PFSK-1 (cell line): Measurements from ENCODE around the gene C1QL4.

Experiments
- FOXP2 ChIP-seq: optimal IDR thresholded peaks from 2 replicates; pipeline ENCODE3; 2011; ENCODE audit warnings: borderline replicate concordance, control low read depth, inconsistent platforms; ENCODE audit not compliant: insufficient read depth; ENCODE audit errors: extremely low read length, extremely low read depth
- POLR2AphosphoS5 ChIP-seq: IDR thresholded peaks from 2 replicates; pipeline ENCODE4 v1.6.1; 2012; ENCODE audit warnings: low read depth, mild to moderate bottlenecking, control low read depth, low read length, moderate library complexity
- SIN3A ChIP-seq: IDR thresholded peaks from 2 replicates; pipeline ENCODE4 v1.6.1; 2012; ENCODE audit warnings: mild to moderate bottlenecking, low read length, moderate library complexity, borderline replicate concordance; ENCODE audit not compliant: insufficient read depth
- TAF1 ChIP-seq: IDR thresholded peaks from 2 replicates; pipeline ENCODE4 v1.6.1; 2012; ENCODE audit warnings: low read length, control low read depth, borderline replicate concordance; ENCODE audit not compliant: insufficient read depth
- TF ChIP-seq, protein P1 (sequence below), 2 experiments: IDR thresholded peaks; 2 replicates each; pipeline versions ENCODE4 v1.6.1 to v1.8.0; 2011 to 2012; ENCODE audit warnings: low read depth in 2 of 2, low read length in 2 of 2, control low read depth in 1 of 2, inconsistent platforms in 1 of 2, mild to moderate bottlenecking in 1 of 2, moderate library complexity in 1 of 2; ENCODE audit not compliant: insufficient read depth in 1 of 2

Gene C1QL4

DNA sequence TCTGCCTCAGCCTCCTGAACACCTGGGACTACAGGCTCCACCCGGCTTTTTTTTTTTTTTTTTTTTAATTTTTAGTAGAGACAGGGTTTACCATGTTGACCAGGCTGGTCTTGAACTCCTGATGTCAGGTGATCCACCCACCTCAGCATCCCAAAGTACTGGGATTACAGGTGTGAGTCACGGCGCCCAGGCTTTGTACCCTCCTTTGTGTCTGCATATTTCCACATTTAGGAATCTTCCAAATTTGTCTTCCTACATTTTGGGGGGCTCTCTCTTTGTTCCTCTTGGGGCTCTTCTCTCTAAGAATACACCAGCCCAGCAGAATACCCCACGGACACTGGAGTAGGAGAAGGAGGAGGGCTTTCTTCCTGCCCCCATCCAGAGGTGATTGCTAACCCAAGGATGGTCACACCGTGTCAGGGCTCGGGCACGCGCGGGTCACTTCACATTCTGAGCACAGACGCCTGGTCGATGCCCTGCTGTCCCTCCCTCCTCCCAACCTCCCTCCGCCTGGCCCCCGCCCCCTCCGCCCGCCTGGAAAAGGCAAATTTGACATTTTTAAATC, 7.6 kb upstream of the C1QL4 start:
- TF ChIP-seq SIN3A (no peak), POLR2AphosphoS5 (no peak), FOXP2 (no peak), TAF1 (no peak)
- TF ChIP-seq, protein P1, sequence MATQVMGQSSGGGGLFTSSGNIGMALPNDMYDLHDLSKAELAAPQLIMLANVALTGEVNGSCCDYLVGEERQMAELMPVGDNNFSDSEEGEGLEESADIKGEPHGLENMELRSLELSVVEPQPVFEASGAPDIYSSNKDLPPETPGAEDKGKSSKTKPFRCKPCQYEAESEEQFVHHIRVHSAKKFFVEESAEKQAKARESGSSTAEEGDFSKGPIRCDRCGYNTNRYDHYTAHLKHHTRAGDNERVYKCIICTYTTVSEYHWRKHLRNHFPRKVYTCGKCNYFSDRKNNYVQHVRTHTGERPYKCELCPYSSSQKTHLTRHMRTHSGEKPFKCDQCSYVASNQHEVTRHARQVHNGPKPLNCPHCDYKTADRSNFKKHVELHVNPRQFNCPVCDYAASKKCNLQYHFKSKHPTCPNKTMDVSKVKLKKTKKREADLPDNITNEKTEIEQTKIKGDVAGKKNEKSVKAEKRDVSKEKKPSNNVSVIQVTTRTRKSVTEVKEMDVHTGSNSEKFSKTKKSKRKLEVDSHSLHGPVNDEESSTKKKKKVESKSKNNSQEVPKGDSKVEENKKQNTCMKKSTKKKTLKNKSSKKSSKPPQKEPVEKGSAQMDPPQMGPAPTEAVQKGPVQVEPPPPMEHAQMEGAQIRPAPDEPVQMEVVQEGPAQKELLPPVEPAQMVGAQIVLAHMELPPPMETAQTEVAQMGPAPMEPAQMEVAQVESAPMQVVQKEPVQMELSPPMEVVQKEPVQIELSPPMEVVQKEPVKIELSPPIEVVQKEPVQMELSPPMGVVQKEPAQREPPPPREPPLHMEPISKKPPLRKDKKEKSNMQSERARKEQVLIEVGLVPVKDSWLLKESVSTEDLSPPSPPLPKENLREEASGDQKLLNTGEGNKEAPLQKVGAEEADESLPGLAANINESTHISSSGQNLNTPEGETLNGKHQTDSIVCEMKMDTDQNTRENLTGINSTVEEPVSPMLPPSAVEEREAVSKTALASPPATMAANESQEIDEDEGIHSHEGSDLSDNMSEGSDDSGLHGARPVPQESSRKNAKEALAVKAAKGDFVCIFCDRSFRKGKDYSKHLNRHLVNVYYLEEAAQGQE (IDR thresholded peaks at IDR 0.05; ENCODE audit: insufficient read depth in 1 of 2, low read depth in 2 of 2, low read length in 2 of 2) = no peak

DNA sequence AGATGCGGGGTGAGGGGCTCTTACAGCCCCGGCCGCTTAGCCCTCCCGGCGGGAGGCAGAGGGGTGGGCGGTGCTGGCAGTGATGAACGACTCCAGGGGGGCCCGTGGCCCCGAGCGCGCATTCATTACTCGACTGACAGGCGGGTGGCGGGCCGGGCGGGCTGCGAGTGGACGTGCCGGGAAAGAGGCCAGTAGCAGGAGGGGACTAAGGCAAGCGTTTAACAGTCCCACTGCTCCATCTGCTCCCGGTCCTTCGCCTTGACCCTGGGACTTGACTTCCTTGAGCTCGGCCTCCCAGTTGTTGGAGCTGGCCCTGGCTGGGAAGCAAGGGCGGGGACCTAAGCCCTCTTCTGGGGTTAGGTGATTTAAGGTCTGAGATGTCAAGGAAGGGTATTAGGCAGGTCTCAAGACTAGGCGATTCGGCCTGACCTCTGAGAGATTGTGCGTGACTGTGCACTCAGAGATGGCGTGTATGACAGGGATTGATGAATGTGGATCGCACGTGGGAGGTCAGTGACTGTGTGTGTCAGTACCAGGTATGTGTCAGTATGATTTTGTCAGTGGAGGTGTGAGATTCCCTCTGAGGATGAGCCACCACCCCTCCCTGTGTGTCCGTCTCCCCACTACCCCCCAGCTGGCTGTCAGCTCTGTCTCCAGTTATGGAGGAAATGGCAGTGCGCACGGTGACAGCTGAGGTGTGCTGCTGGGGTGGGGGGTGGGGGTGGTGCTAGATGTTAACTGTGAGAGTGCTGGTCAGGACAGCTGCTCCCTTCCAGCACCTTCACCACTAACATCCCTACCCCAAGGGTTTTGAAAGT, 6.1 kb upstream of the C1QL4 start:
- TF ChIP-seq POLR2AphosphoS5 (no peak), SIN3A (no peak), FOXP2 (no peak), TAF1 (no peak)
- TF ChIP-seq, protein P1 (IDR thresholded peaks at IDR 0.05; ENCODE audit: insufficient read depth in 1 of 2, low read depth in 2 of 2, low read length in 2 of 2) = no peak

DNA sequence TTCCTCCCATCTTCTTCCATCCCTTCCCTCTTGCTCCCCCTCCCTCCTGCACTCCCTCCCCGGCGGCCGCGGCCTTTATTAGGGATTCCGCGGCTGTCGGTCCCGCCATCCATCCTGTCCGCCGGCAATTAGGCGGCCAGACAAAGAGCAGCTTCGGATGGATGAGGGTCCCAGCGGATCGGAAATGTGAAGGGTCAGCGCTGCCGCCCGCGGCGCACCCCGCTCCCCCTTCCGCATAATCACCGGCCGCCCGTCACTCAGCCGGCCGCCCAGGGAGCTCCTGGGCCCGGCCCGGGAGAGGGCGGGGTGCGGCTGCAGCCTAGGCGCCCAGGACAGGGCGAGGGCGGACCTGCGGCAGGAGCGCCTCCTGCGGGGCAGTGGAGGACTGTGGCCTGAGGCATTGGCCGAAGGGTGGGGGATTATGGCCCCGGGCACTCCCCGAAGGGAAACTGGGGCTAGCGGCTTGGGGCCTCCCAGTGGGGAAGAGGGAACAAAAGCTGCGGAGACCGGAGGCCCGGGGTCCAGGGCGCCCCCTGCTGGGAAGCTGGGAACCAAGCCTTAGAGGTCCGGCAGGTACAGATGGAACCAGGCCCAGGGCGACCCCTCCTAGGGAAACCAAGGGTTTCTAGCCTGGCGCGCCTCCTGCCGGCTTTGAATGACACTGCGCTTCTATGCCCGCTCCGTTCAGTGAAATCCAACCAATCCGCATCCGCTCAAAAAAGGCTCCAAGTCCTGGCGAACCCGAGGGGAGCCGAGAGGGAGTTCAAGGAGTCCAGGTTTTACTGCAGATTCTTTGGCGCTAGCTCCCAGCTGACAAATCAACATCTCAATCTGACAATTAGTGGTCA, 5.3 kb upstream of the C1QL4 start:
- TF ChIP-seq TAF1 (no peak), FOXP2 (no peak), SIN3A (no peak), POLR2AphosphoS5 (no peak)
- TF ChIP-seq, protein P1 (IDR thresholded peaks at IDR 0.05; ENCODE audit: insufficient read depth in 1 of 2, low read depth in 2 of 2, low read length in 2 of 2) = no peak

DNA sequence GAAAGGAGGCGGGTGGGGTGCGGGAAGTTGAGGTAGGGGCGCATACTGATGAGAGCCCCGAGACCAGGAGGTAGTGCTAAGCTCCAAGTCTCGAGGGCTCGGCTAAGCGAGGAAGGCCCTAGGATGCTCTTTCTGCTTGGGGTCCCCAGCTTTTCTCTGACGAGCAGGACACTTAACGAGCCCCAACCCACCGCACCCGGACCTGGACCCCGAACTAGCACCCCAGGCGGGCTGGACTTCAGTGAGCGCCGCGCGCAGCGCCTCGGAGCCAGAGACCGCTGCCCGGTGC, 4.7 kb upstream of the C1QL4 start:
- TF ChIP-seq SIN3A (no peak), POLR2AphosphoS5 (no peak), FOXP2 (no peak), TAF1 (no peak)
- TF ChIP-seq, protein P1 (IDR thresholded peaks at IDR 0.05; ENCODE audit: insufficient read depth in 1 of 2, low read depth in 2 of 2, low read length in 2 of 2) = no peak
